Colonic mucosa (tissue), 4 donors: Measurements from ENCODE around the gene IZUMO4. TPM values are rescaled to one million over a fixed set of nuclear protein-coding genes. Genes with fewer than 3 reads are reported as not detected.

Source experiments
- DNase-seq: peaks from one replicate; pipeline ENCODE4 v3.0.0-alpha.2; 2020
- H3K27ac ChIP-seq: fragments of 200-600 bp; one replicate; pipeline ENCODE4 v1.8.0; 2021
- H3K27me3 ChIP-seq: fragments of 200-600 bp; one replicate; pipeline ENCODE4 v1.8.0; 2021
- H3K36me3 ChIP-seq: fragments of 200-600 bp; one replicate; pipeline ENCODE4 v1.8.0; 2021
- H3K4me1 ChIP-seq: fragments of 200-600 bp; one replicate; pipeline ENCODE4 v1.8.0; 2021; ENCODE audit warnings: mild to moderate bottlenecking
- H3K4me3 ChIP-seq: fragments of 200-600 bp; one replicate; pipeline ENCODE4 v1.8.0; 2021
- H3K9ac ChIP-seq, 2 donors: one replicate each; pipeline ENCODE4 v1.7.0; 2013; ENCODE audit warnings: control low read depth in 2 of 2, low read depth in 2 of 2, low read length in 2 of 2
- H3K9me3 ChIP-seq: fragments of 200-600 bp; one replicate; pipeline ENCODE4 v1.8.0; 2021
- CTCF ChIP-seq: fragments of 200-600 bp; IDR thresholded peaks from one replicate; pipeline ENCODE4 v1.8.0; 2022; ENCODE audit warnings: antibody characterized with exemption, mild to moderate bottlenecking
- intact Hi-C: fragments of 100-400 bp; cut with DNase I; formaldehyde crosslinking; loops from one replicate; pipeline ENCODE4 v1.14.1; 2022
- total RNA-seq, 2 donors: library from RNA; stranded (reverse); fragmentation: NEBNext Ultra II Directional in 1 of 2; extraction: Animal tissue kit (Norgen Biotek cat#: 25700) in 1 of 2; gene quantifications; one replicate each; pipeline ENCODE4 v1.2.1, GENCODE V29; 2021
- donor health status: healthy.
- donor health status: DM: no; HTN: no; CAD: no.
- donor health status: DM: no; HTN: no; CAD: no.

IZUMO4 gene
- total RNA-seq, 2 donors from 2014 or later, result 2.1 to 4.5 TPM

GRCh38 chr19:2136796-2137195, 40.1 kb downstream of the IZUMO4 start:
- Histone ChIP-seq H3K9ac (no peak overlapping the region), H3K36me3 (peaks cover 16% of the 10 kb centered on the region), H3K9me3 (no peaks in the 10 kb centered on the region), H3K27ac (no peak overlapping the region), H3K4me1 (no peaks in the 10 kb centered on the region), H3K27me3 (no peaks in the 10 kb centered on the region), H3K4me3 (no peak overlapping the region)
- no peak for DNase-seq
- intact Hi-C loops, result no loop called here
- TF ChIP-seq CTCF, result no peak

GRCh38 chr19:2138061-2138728, 41.5 kb downstream of the IZUMO4 start:
- no peak for TF ChIP-seq CTCF
- Histone ChIP-seq H3K36me3 (peaks cover 10% of the 10 kb centered on the region), H3K27ac (no peak overlapping the region), H3K4me3 (no peak overlapping the region), H3K27me3 (no peaks in the 10 kb centered on the region), H3K9me3 (no peaks in the 10 kb centered on the region), H3K4me1 (no peaks in the 10 kb centered on the region), H3K9ac (no peak overlapping the region)
- DNase-seq, result no peak
- intact Hi-C loops, result no loop called here

- Histone ChIP-seq H3K4me3 (no peak overlapping the region), H3K27ac (no peak overlapping the region), H3K9me3 (no peaks in the 10 kb centered on the region), H3K27me3 (no peaks in the 10 kb centered on the region), H3K9ac (no peak overlapping the region), H3K4me1 (no peaks in the 10 kb centered on the region), H3K36me3 (peaks cover 10% of the 10 kb centered on the region)
- no peak for DNase-seq
- TF ChIP-seq CTCF, result no peak
- intact Hi-C loops, result no loop called here
These were observed 42.8 kb downstream of the IZUMO4 start for GRCh38 chr19:2139385-2140137.

GRCh38 chr19:2140138-2140569, 43.4 kb downstream of the IZUMO4 start:
- no peak for TF ChIP-seq CTCF
- Histone ChIP-seq H3K27me3 (no peaks in the 10 kb centered on the region), H3K4me3 (no peak overlapping the region), H3K9ac (no peak overlapping the region), H3K27ac (no peak overlapping the region), H3K36me3 (peaks cover 10% of the 10 kb centered on the region), H3K9me3 (no peaks in the 10 kb centered on the region), H3K4me1 (no peaks in the 10 kb centered on the region)
- intact Hi-C loops, result no loop called here
- no peak for DNase-seq

- no peak for DNase-seq
- H3K4me3 ChIP-seq, result no peak overlapping the region
- intact Hi-C loops, result no loop called here
- no peak for TF ChIP-seq CTCF
- no peaks in the 10 kb centered on the region for H3K27me3 ChIP-seq
- no peaks in the 10 kb centered on the region for H3K9me3 ChIP-seq
- H3K27ac ChIP-seq, result no peak overlapping the region
- peaks cover 10% of the 10 kb centered on the region for H3K36me3 ChIP-seq
- no peaks in the 10 kb centered on the region for H3K4me1 ChIP-seq
- no peak overlapping the region for H3K9ac ChIP-seq
These were observed 45.6 kb downstream of the IZUMO4 start for GRCh38 chr19:2142173-2142829.
